Glomerular endothelial cell (primary cell): ENCODE measurements around the gene MX2. TPM values are rescaled to one million over a fixed set of nuclear protein-coding genes. Genes with fewer than 3 reads are reported as not detected.

Experiments
- total RNA-seq: library from RNA; depleted of rRNA; stranded (reverse); fragments of >200 nt; gene quantifications from 2 replicates; pipeline ENCODE4 v1.2.3, GENCODE V29; 2015

The MX2 gene
- total RNA-seq, 1 donor from 2014 or later: 12.4 TPM

Other genes starting within 250 kb of the MX2 start
- gene BACE2, start 193.9 kb upstream of the MX2 start, total RNA-seq: 364 and 408 TPM in 2 replicates
- not detected in 2 replicates for gene FAM3B, start 45.2 kb upstream of the MX2 start, total RNA-seq
- gene MX1, start 64.2 kb downstream of the MX2 start, total RNA-seq: 18.4 and 141 TPM in 2 replicates
- gene TMPRSS2, start 146.1 kb downstream of the MX2 start, total RNA-seq: 0.10 TPM in 1 of 2 replicates, not detected in the other